ENCODE measurements around the gene ZNF469. TPM values are rescaled to one million over a fixed set of nuclear protein-coding genes. Genes with fewer than 3 reads are reported as not detected.

ZNF469 gene
- total and polyA plus RNA-seq, 9 of the 15 experiments (the other 6 are each of a cell fraction or from before 2014, with no cell fraction given) = 0.01 to 0.04 TPM; not detected in 7

GRCh38 chr16:88333848-88334777 is 48.6 kb upstream of the ZNF469 start (continued):
- no peak for TF ChIP-seq SMAD2 (IDR thresholded peaks at IDR 0.05; ENCODE audit: low read depth, low read length)
- peak; percentile 91 for TF ChIP-seq POLR2B (IDR thresholded peaks at IDR 0.05; ENCODE audit: low read depth, partially characterized antibody)
- 0 out of 2 replicates have a peak, but pooled peaks have one; percentile 7 for TF ChIP-seq ZNF766 (CRISPR knock-in tag; conservative IDR thresholded peaks at IDR 0.05)
- TF ChIP-seq, protein P1, sequence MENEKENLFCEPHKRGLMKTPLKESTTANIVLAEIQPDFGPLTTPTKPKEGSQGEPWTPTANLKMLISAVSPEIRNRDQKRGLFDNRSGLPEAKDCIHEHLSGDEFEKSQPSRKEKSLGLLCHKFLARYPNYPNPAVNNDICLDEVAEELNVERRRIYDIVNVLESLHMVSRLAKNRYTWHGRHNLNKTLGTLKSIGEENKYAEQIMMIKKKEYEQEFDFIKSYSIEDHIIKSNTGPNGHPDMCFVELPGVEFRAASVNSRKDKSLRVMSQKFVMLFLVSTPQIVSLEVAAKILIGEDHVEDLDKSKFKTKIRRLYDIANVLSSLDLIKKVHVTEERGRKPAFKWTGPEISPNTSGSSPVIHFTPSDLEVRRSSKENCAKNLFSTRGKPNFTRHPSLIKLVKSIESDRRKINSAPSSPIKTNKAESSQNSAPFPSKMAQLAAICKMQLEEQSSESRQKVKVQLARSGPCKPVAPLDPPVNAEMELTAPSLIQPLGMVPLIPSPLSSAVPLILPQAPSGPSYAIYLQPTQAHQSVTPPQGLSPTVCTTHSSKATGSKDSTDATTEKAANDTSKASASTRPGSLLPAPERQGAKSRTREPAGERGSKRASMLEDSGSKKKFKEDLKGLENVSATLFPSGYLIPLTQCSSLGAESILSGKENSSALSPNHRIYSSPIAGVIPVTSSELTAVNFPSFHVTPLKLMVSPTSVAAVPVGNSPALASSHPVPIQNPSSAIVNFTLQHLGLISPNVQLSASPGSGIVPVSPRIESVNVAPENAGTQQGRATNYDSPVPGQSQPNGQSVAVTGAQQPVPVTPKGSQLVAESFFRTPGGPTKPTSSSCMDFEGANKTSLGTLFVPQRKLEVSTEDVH (IDR thresholded peaks at IDR 0.05; ENCODE audit: low read depth, partially characterized antibody) = no peak
- no peak; the same call in 1 of the 2 replicates for TF ChIP-seq MTA1 (IDR thresholded peaks at IDR 0.05; ENCODE audit: borderline replicate concordance)
- TF ChIP-seq NFIX (CRISPR knock-in tag; IDR thresholded peaks at IDR 0.05; ENCODE audit: low read depth) = no peak
- TF ChIP-seq GATAD2A (IDR thresholded peaks at IDR 0.05) = no peak; the same call in 1 of the 2 replicates
- TF ChIP-seq SMARCA5 (IDR thresholded peaks at IDR 0.05) = peak; percentile 96
- TF ChIP-seq CHD2 (IDR thresholded peaks at IDR 0.05; ENCODE audit: low read depth, low read length) = no peak
- no peak for TF ChIP-seq NCOA1 (IDR thresholded peaks at IDR 0.05; ENCODE audit: low read depth)
- TF ChIP-seq COPS2 (conservative IDR thresholded peaks at IDR 0.05) = no peak
- no peak for TF ChIP-seq RBM25 (IDR thresholded peaks at IDR 0.05; ENCODE audit: low read depth, low read length, severe bottlenecking)
- TF ChIP-seq C11orf30 (IDR thresholded peaks at IDR 0.05; ENCODE audit: low read depth) = no peak
- TF ChIP-seq ZNF143 (CRISPR knock-in tag; IDR thresholded peaks at IDR 0.05) = no peak
- TF ChIP-seq, protein P2, sequence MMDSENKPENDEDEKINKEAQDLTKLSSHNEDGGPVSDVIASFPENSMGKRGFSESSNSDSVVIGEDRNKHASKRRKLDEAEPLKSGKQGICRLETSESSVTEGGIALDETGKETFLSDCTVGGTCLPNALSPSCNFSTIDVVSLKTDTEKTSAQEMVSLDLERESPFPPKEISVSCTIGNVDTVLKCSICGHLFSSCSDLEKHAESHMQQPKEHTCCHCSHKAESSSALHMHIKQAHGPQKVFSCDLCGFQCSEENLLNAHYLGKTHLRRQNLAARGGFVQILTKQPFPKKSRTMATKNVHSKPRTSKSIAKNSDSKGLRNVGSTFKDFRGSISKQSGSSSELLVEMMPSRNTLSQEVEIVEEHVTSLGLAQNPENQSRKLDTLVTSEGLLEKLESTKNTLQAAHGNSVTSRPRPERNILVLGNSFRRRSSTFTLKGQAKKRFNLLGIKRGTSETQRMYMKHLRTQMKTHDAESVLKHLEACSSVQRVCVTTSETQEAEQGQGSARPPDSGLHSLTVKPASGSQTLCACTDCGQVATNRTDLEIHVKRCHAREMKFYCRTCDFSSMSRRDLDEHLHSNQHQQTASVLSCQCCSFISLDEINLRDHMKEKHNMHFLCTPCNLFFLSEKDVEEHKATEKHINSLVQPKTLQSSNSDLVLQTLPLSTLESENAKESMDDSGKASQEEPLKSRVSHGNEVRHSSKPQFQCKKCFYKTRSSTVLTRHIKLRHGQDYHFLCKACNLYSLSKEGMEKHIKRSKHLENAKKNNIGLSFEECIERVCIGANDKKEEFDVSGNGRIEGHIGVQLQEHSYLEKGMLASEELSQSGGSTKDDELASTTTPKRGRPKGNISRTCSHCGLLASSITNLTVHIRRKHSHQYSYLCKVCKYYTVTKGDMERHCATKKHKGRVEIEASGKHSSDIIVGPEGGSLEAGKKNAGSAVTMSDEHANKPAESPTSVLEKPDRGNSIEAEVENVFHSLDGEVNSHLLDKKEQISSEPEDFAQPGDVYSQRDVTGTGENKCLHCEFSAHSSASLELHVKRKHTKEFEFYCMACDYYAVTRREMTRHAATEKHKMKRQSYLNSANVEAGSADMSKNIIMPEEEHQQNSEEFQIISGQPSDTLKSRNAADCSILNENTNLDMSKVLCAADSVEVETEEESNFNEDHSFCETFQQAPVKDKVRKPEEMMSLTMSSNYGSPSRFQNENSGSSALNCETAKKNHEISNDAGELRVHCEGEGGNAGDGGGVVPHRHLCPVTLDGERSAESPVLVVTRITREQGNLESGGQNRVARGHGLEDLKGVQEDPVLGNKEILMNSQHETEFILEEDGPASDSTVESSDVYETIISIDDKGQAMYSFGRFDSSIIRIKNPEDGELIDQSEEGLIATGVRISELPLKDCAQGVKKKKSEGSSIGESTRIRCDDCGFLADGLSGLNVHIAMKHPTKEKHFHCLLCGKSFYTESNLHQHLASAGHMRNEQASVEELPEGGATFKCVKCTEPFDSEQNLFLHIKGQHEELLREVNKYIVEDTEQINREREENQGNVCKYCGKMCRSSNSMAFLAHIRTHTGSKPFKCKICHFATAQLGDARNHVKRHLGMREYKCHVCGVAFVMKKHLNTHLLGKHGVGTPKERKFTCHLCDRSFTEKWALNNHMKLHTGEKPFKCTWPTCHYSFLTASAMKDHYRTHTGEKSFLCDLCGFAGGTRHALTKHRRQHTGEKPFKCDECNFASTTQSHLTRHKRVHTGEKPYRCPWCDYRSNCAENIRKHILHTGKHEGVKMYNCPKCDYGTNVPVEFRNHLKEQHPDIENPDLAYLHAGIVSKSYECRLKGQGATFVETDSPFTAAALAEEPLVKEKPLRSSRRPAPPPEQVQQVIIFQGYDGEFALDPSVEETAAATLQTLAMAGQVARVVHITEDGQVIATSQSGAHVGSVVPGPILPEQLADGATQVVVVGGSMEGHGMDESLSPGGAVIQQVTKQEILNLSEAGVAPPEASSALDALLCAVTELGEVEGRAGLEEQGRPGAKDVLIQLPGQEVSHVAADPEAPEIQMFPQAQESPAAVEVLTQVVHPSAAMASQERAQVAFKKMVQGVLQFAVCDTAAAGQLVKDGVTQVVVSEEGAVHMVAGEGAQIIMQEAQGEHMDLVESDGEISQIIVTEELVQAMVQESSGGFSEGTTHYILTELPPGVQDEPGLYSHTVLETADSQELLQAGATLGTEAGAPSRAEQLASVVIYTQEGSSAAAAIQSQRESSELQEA (IDR thresholded peaks at IDR 0.05; ENCODE audit: low read depth) = peak; percentile 63; the same call in 1 of the 2 replicates
- TF ChIP-seq KLF6 (CRISPR knock-in tag; IDR thresholded peaks at IDR 0.05; ENCODE audit: borderline replicate concordance) = no peak

Measured in K562 (cell line).